T-helper 1 cell (primary cell): ENCODE data around the gene CYSLTR1.
"Not testable (repeated sequence)": the region's sequence is repeated elsewhere in the genome, so short reads cannot be mapped to it uniquely, and the experiment has no call there.

Source experiments
- DNase-seq, 5 donors: peaks; one replicate each; pipeline ENCODE4 v3.0.0-alpha.2; 2012 to 2020
- total RNA-seq, 4 donors: gene quantifications; one replicate each; lab custom pipeline; 2026; lab: John Stamatoyannopoulos, UW

Gene CYSLTR1
- 10.8 to 29.8 (median 19.3) reads per million in 4 donors for total RNA-seq

- DNase-seq, result peak in 1 of 5 donors; percentile 27
These were observed at the start of gene CYSLTR1 for GRCh38 chrX:78327370-78328086. CYSLTR1 (minus strand) TSS chrX:78327611; CDS start chrX:78273746, 53,865 bp downstream.

GRCh38 chrX:78377186-78377585 is 49.8 kb upstream of the CYSLTR1 start:
- DNase-seq, result peak in 1 of 5 donors; percentile 6

- peak in 1 of 5 donors; percentile 65 for DNase-seq
These were observed 48.5 kb upstream of the CYSLTR1 start for GRCh38 chrX:78375894-78376293.

GRCh38 chrX:78366576-78366975 is 39.2 kb upstream of the CYSLTR1 start:
- no peak for DNase-seq

- no peak for DNase-seq
These were observed 30.1 kb upstream of the CYSLTR1 start for GRCh38 chrX:78357342-78358055.

GRCh38 chrX:78333521-78333920 is 6.1 kb upstream of the CYSLTR1 start:
- peak in 3 of 5 donors; percentile 3 to 38 (median 21) for DNase-seq

GRCh38 chrX:78331708-78332107 is 4.3 kb upstream of the CYSLTR1 start:
- no peak for DNase-seq

GRCh38 chrX:78330540-78330939 is 3.1 kb upstream of the CYSLTR1 start:
- no peak for DNase-seq

- no peak for DNase-seq
These were observed 2.7 kb upstream of the CYSLTR1 start for GRCh38 chrX:78330068-78330467.

- DNase-seq, result no peak
These were observed 2.1 kb upstream of the CYSLTR1 start for GRCh38 chrX:78329486-78329885.

GRCh38 chrX:78326401-78326800 is 1.0 kb downstream of the CYSLTR1 start:
- no peak for DNase-seq

- DNase-seq, result no peak
These were observed 4.5 kb downstream of the CYSLTR1 start for GRCh38 chrX:78322863-78323262.

- peak in 4 of 5 donors; percentile 21 to 79 (median 26) for DNase-seq
These were observed 5.6 kb downstream of the CYSLTR1 start for GRCh38 chrX:78321809-78322208.

GRCh38 chrX:78316265-78316664 is 11.1 kb downstream of the CYSLTR1 start:
- no peak for DNase-seq

- DNase-seq, result no peak
These were observed 11.7 kb downstream of the CYSLTR1 start for GRCh38 chrX:78315745-78316144.

- peak in 1 of 5 donors; percentile 29 for DNase-seq
These were observed 12.8 kb downstream of the CYSLTR1 start for GRCh38 chrX:78314561-78314960.

- no peak for DNase-seq
These were observed 13.9 kb downstream of the CYSLTR1 start for GRCh38 chrX:78313526-78313925.

- DNase-seq, result no peak
These were observed 19.7 kb downstream of the CYSLTR1 start for GRCh38 chrX:78307665-78308064.

GRCh38 chrX:78303086-78303485 is 24.3 kb downstream of the CYSLTR1 start:
- no peak for DNase-seq

GRCh38 chrX:78300933-78301332 is 26.5 kb downstream of the CYSLTR1 start:
- not testable (repeated sequence) for DNase-seq

GRCh38 chrX:78283511-78283910 is 43.9 kb downstream of the CYSLTR1 start:
- DNase-seq, result no peak

- DNase-seq, result no peak
These were observed 90.3 kb downstream of the CYSLTR1 start for GRCh38 chrX:78237127-78237526.

GRCh38 chrX:78226047-78226446 is 101.4 kb downstream of the CYSLTR1 start:
- not testable (repeated sequence) for DNase-seq
